HepG2 (cell line): ENCODE data around the gene SPAM1. TPM values are rescaled to one million over a fixed set of nuclear protein-coding genes. Genes with fewer than 3 reads are reported as not detected.

Experiments used
- ATAC-seq: fragments of 200-7000 bp; cut with Tn5 transposase; 3 replicates; pipeline ENCODE4 v1.9.1; 2020; ENCODE audit warnings: mild to moderate bottlenecking, moderate library complexity
- BruUV-seq: library from RNA; stranded (reverse); fragments of 400-500 nt; replicated peaks from 2 replicates; lab custom pipeline; 2021; lab: Mats Ljungman, UMichigan
- CTCF ChIA-PET: fragments of 300-600 bp; formaldehyde crosslinking; extraction: SDS; loops from one replicate; lab custom pipeline; 2021; ENCODE audit warnings: low total read pairs, inconsistent platforms, low intra/inter-chr PET ratio; lab: Yijun Ruan, JAX
- POLR2A ChIA-PET: fragments of 350-600 bp; sonication (Branson Sonifier 250); formaldehyde crosslinking; loops from one replicate; lab custom pipeline; 2020; ENCODE audit warnings: antibody characterized with exemption, inconsistent platforms; lab: Yijun Ruan, JAX
- DNase-seq: peaks from one replicate; pipeline ENCODE4 v3.0.0-alpha.2; 2015; ENCODE audit warnings: low spot score
- FAIRE-seq: peaks from 3 replicates; lab custom pipeline; 2011; peaks lifted over from hg19 to GRCh38; lab: Jason Lieb, UNC
- H2AFZ ChIP-seq: one replicate; pipeline ENCODE4 v1.6.1; 2011; ENCODE audit warnings: low read length, inconsistent platforms
- H3K27ac ChIP-seq: fragments of 300-600 bp; 3 replicates; pipeline ENCODE4 v1.8.0; 2011; ENCODE audit warnings: mixed run types, mild to moderate bottlenecking, mixed read lengths, low read length, inconsistent platforms; ENCODE audit not compliant: insufficient read depth; ENCODE audit errors: extremely low read length
- H3K27me3 ChIP-seq, 2 experiments: fragments of 200-600 bp in 1 of 2; 2 replicates in 1 of 2; 3 replicates in 1 of 2; pipeline versions ENCODE4 v1.6.0 to v1.8.0; 2011; ENCODE audit warnings: low read length in 2 of 2, mild to moderate bottlenecking in 2 of 2, moderate library complexity in 2 of 2, inconsistent platforms in 1 of 2; ENCODE audit not compliant: insufficient read depth in 2 of 2, control insufficient read depth in 1 of 2
- H3K36me3 ChIP-seq, 2 experiments: fragments of 200-600 bp in 1 of 2; replicated peaks in 1 of 2; 2 replicates in 1 of 2; 3 replicates in 1 of 2; pipeline versions ENCODE4 v1.5.1 to v1.8.0; 2011; ENCODE audit warnings: low read length in 2 of 2, inconsistent platforms in 1 of 2; ENCODE audit not compliant: insufficient read depth in 2 of 2, control insufficient read depth in 1 of 2
- H3K4me1 ChIP-seq: 2 replicates; pipeline ENCODE4 v1.5.1; 2012; ENCODE audit warnings: low read length, inconsistent platforms; ENCODE audit not compliant: insufficient read depth
- H3K4me2 ChIP-seq: 2 replicates; pipeline ENCODE4 v1.6.0; 2011; ENCODE audit warnings: low read depth, low read length, inconsistent platforms
- H3K4me3 ChIP-seq, 3 experiments: fragments of 200-600 bp in 1 of 3; sonication (generic), shearing (Covaris generic) in 1 of 3; replicated peaks in 1 of 3; 2 replicates each; pipeline ENCODE4 v1.5.1; 2011 to 2016; ENCODE audit warnings: low read length in 3 of 3, inconsistent platforms in 2 of 3, low read depth in 2 of 3, mild to moderate bottlenecking in 2 of 3, control low read depth in 1 of 3, mixed read lengths in 1 of 3; ENCODE audit not compliant: insufficient read depth in 1 of 3
- H3K79me2 ChIP-seq: one replicate; pipeline ENCODE4 v1.6.1; 2011; ENCODE audit warnings: low read length, inconsistent platforms; ENCODE audit not compliant: insufficient read depth
- H3K9ac ChIP-seq: 2 replicates; pipeline ENCODE4 v1.6.0; 2011; ENCODE audit warnings: mild to moderate bottlenecking, low read depth, low read length, inconsistent platforms; ENCODE audit not compliant: insufficient read depth
- H3K9me3 ChIP-seq: 2 replicates; pipeline ENCODE4 v1.5.1; 2012; ENCODE audit warnings: mild to moderate bottlenecking, low read length
- H4K20me1 ChIP-seq: 2 replicates; pipeline ENCODE4 v1.6.0; 2011; ENCODE audit warnings: inconsistent platforms, mild to moderate bottlenecking, low read length, moderate library complexity; ENCODE audit not compliant: insufficient read depth
- MAFK ChIP-seq, 2 experiments: IDR thresholded peaks in 1 of 2; conservative IDR thresholded peaks in 1 of 2; 2 replicates each; pipeline ENCODE4 v1.6.1; 2011; ENCODE audit warnings: improper control_type of control experiment in 2 of 2, low read length in 2 of 2
- NR1H2 ChIP-seq: sonication (generic); formaldehyde crosslinking; IDR thresholded peaks from 2 replicates; pipeline ENCODE4 v1.8.1; 2022; ENCODE audit warnings: low read depth, missing genetic modification reagents, borderline replicate concordance
- SMAD1 ChIP-seq: sonication (generic); formaldehyde crosslinking; IDR thresholded peaks from 2 replicates; pipeline ENCODE4 v1.4.0; 2020; ENCODE audit warnings: missing genetic modification reagents, low read depth, mild to moderate bottlenecking, borderline replicate concordance
- ZFP1 ChIP-seq: IDR thresholded peaks from 2 replicates; pipeline ENCODE4 v1.6.1; 2016
- ZNF17 ChIP-seq: sonication (generic); formaldehyde crosslinking; IDR thresholded peaks from 2 replicates; pipeline ENCODE4 v1.5.0; 2020; ENCODE audit warnings: mild to moderate bottlenecking, missing genetic modification reagents
- ZNF652 ChIP-seq: IDR thresholded peaks from 2 replicates; pipeline ENCODE4 v1.6.1; 2016; ENCODE audit warnings: low read depth, borderline replicate concordance
- ZNF660 ChIP-seq: sonication (generic); formaldehyde crosslinking; IDR thresholded peaks from 2 replicates; pipeline ENCODE4 v1.5.1; 2020; ENCODE audit warnings: mild to moderate bottlenecking, low read depth, missing genetic modification reagents, borderline replicate concordance
- ZNF841 ChIP-seq: sonication (generic); formaldehyde crosslinking; IDR thresholded peaks from 2 replicates; pipeline ENCODE4 v1.8.1; 2023; ENCODE audit warnings: missing genetic modification reagents, borderline replicate concordance
- WGBS: methylation state at CpG from one replicate; pipeline ENCODE4 v1.1.6; 2017; ENCODE audit warnings: low lambda C conversion rate; 5-methylcytosine and 5-hydroxymethylcytosine counted together
- in situ Hi-C: cut with HindIII; loops from 2 replicates; pipeline ENCODE4 v1.10.0; 2017; ENCODE audit warnings: low pct_unique_long_range_greater_than_20kb; ENCODE audit not compliant: extremely low pct_ligation_motif_present
- intact Hi-C: fragments of 100-400 bp; cut with micrococcal nuclease; formaldehyde crosslinking; loops from one replicate; pipeline ENCODE4 v1.10.0; 2022; ENCODE audit not compliant: unreplicated experiment
- polyA plus RNA-seq, 8 experiments: library from polyadenylated mRNA; depleted of rRNA in 3 of 8; stranded (reverse) in 7 of 8; unstranded in 1 of 8; fragments of >200 nt; fragmentation: Illumina TruSeq in 4 of 8; extraction: Trizol in 4 of 8; gene quantifications; 2 replicates each; pipeline versions ENCODE4 v1.2.1 to v1.2.3, GENCODE V29; 2011 to 2016; ENCODE audit warnings: low read depth in 4 of 8, missing spikeins in 1 of 8, mixed read lengths in 1 of 8; ENCODE audit not compliant: insufficient read depth in 1 of 8
- total RNA-seq, 5 experiments: library from RNA; depleted of rRNA; stranded (reverse); fragments of >200 nt; fragmentation: Illumina TruSeq; extraction: Trizol; gene quantifications; 2 replicates each; pipeline ENCODE4 v1.2.3, GENCODE V29; 2016; ENCODE audit warnings: low read depth in 1 of 5
- TF ChIP-seq, protein P1 (sequence below), 2 experiments: sonication (generic) in 1 of 2; formaldehyde crosslinking in 1 of 2; IDR thresholded peaks; 2 replicates each; pipeline versions ENCODE4 v1.5.1 to v1.6.1; 2011 to 2020; ENCODE audit warnings: borderline replicate concordance in 1 of 2, low read depth in 1 of 2, low read length in 1 of 2, mild to moderate bottlenecking in 1 of 2, missing genetic modification reagents in 1 of 2, moderate library complexity in 1 of 2
- TF ChIP-seq, protein P2 (sequence below): IDR thresholded peaks from 2 replicates; pipeline ENCODE4 v1.6.1; 2016; ENCODE audit warnings: mild to moderate bottlenecking, missing biosample characterization, missing genetic modification reagents
- TF ChIP-seq, protein P3 (sequence below): sonication (generic); formaldehyde crosslinking; conservative IDR thresholded peaks from 2 replicates; pipeline ENCODE4 v1.5.0; 2020; ENCODE audit warnings: missing genetic modification reagents
- TF ChIP-seq, protein P4 (sequence below): sonication (generic); formaldehyde crosslinking; IDR thresholded peaks from 2 replicates; pipeline ENCODE4 v1.4.0; 2020; ENCODE audit warnings: mild to moderate bottlenecking, missing genetic modification reagents
- TF ChIP-seq, protein P5 (sequence below): IDR thresholded peaks from 2 replicates; pipeline ENCODE4 v1.6.1; 2016; ENCODE audit warnings: mild to moderate bottlenecking
- TF ChIP-seq, protein P6 (sequence below): IDR thresholded peaks from 2 replicates; pipeline ENCODE4 v1.6.1; 2016; ENCODE audit warnings: low read depth, control low read depth

Gene SPAM1
- total and polyA plus RNA-seq, 2 of the 13 experiments (the other 11 are each of a cell fraction or from before 2014, with no cell fraction given): not detected

DNA sequence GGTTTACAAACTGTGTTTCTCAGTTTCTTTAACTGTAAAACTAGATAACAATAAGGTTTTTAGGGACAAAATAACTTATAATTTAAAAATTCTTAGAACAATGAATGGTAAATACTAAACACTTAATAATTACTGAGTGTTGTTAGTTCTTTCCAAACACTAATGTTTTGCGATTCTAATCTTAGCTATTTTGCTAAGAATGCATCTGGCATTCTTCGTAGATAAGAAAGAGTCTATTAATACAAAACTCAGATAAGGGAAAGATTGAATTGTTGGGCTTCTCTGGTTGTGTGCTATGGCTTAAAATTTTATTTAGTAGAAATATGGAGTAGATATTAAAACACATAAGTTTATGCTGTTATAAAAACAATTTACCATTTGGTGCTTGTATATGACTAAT is 62.4 kb downstream of the SPAM1 start:
- Histone ChIP-seq H3K4me2 (no peak overlapping the region), H4K20me1 (no peaks in the 10 kb centered on the region), H3K27ac (no peak overlapping the region), H3K4me3 (no peak overlapping the region), H3K79me2 (no peaks in the 10 kb centered on the region), H2AFZ (no peak overlapping the region), H3K36me3 (no peaks in the 10 kb centered on the region), H3K27me3 (no peaks in the 10 kb centered on the region; a peak in 1 of 5 replicates), H3K4me1 (no peaks in the 10 kb centered on the region), H3K9me3 (no peaks in the 10 kb centered on the region), H3K9ac (no peak overlapping the region)
- in situ Hi-C loops (no loop called here), intact Hi-C loops (no loop called here)
- 0% methylated on average over 2 of the region's 2 CpGs for WGBS
- ChIA-PET POLR2A (no interaction called here), CTCF (no interaction called here)
- FAIRE-seq (no peak), ATAC-seq (no peak), DNase-seq (no peak)
- TF ChIP-seq, protein P1, sequence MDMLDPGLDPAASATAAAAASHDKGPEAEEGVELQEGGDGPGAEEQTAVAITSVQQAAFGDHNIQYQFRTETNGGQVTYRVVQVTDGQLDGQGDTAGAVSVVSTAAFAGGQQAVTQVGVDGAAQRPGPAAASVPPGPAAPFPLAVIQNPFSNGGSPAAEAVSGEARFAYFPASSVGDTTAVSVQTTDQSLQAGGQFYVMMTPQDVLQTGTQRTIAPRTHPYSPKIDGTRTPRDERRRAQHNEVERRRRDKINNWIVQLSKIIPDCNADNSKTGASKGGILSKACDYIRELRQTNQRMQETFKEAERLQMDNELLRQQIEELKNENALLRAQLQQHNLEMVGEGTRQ (IDR thresholded peaks at IDR 0.05; ENCODE audit: low read depth, low read length): no peak
- TF ChIP-seq, protein P1 (CRISPR knock-in tag; IDR thresholded peaks at IDR 0.05; ENCODE audit: borderline replicate concordance): no peak
- no peak for TF ChIP-seq MAFK (conservative IDR thresholded peaks at IDR 0.05 in 1 of 2, IDR thresholded peaks at IDR 0.05 in 1 of 2; ENCODE audit: low read length in 2 of 2)
- TF ChIP-seq NR1H2 (CRISPR knock-in tag): no peak
- no peak for TF ChIP-seq SMAD1 (CRISPR knock-in tag)
- TF ChIP-seq, protein P2, sequence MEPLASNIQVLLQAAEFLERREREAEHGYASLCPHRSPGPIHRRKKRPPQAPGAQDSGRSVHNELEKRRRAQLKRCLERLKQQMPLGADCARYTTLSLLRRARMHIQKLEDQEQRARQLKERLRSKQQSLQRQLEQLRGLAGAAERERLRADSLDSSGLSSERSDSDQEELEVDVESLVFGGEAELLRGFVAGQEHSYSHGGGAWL: no peak
- no peak for TF ChIP-seq ZNF652 (CRISPR knock-in tag)
- no peak for TF ChIP-seq ZNF17 (CRISPR knock-in tag)
- TF ChIP-seq ZFP1 (CRISPR knock-in tag): no peak
- TF ChIP-seq, protein P3, sequence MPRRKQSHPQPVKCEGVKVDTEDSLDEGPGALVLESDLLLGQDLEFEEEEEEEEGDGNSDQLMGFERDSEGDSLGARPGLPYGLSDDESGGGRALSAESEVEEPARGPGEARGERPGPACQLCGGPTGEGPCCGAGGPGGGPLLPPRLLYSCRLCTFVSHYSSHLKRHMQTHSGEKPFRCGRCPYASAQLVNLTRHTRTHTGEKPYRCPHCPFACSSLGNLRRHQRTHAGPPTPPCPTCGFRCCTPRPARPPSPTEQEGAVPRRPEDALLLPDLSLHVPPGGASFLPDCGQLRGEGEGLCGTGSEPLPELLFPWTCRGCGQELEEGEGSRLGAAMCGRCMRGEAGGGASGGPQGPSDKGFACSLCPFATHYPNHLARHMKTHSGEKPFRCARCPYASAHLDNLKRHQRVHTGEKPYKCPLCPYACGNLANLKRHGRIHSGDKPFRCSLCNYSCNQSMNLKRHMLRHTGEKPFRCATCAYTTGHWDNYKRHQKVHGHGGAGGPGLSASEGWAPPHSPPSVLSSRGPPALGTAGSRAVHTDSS (CRISPR knock-in tag): no peak
- TF ChIP-seq, protein P4, sequence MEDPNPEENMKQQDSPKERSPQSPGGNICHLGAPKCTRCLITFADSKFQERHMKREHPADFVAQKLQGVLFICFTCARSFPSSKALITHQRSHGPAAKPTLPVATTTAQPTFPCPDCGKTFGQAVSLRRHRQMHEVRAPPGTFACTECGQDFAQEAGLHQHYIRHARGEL (CRISPR knock-in tag): no peak
- TF ChIP-seq, protein P5, sequence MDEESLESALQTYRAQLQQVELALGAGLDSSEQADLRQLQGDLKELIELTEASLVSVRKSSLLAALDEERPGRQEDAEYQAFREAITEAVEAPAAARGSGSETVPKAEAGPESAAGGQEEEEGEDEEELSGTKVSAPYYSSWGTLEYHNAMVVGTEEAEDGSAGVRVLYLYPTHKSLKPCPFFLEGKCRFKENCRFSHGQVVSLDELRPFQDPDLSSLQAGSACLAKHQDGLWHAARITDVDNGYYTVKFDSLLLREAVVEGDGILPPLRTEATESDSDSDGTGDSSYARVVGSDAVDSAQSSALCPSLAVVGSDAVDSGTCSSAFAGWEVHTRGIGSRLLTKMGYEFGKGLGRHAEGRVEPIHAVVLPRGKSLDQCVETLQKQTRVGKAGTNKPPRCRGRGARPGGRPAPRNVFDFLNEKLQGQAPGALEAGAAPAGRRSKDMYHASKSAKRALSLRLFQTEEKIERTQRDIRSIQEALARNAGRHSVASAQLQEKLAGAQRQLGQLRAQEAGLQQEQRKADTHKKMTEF (CRISPR knock-in tag): no peak
- TF ChIP-seq, protein P6, sequence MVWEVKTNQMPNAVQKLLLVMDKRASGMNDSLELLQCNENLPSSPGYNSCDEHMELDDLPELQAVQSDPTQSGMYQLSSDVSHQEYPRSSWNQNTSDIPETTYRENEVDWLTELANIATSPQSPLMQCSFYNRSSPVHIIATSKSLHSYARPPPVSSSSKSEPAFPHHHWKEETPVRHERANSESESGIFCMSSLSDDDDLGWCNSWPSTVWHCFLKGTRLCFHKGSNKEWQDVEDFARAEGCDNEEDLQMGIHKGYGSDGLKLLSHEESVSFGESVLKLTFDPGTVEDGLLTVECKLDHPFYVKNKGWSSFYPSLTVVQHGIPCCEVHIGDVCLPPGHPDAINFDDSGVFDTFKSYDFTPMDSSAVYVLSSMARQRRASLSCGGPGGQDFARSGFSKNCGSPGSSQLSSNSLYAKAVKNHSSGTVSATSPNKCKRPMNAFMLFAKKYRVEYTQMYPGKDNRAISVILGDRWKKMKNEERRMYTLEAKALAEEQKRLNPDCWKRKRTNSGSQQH (CRISPR knock-in tag): no peak
- no peak for TF ChIP-seq ZNF660 (CRISPR knock-in tag)
- TF ChIP-seq ZNF841 (CRISPR knock-in tag): no peak
- BruUV-seq: no TSS peak
